GM12864 (cell line): ENCODE data around the gene EDAR.
A peak's percentile ranks its signal among the peaks of the same experiment; 100 is the strongest.

ENCODE experiments used
- DNase-seq: peaks from one replicate; pipeline ENCODE4 v3.0.0-alpha.2; 2011; ENCODE audit warnings: low read depth
- H3K4me3 ChIP-seq: 2 replicates; pipeline ENCODE4 v1.5.1; 2011; ENCODE audit warnings: mild to moderate bottlenecking, low read depth, low read length, control low read depth
- TF ChIP-seq, protein P1 (sequence below): IDR thresholded peaks from 2 replicates; pipeline ENCODE4 v1.5.1; 2011; ENCODE audit warnings: low read depth, mild to moderate bottlenecking, moderate library complexity, low read length, control low read depth, inconsistent platforms; ENCODE audit errors: missing control alignments

EDAR gene

DNA sequence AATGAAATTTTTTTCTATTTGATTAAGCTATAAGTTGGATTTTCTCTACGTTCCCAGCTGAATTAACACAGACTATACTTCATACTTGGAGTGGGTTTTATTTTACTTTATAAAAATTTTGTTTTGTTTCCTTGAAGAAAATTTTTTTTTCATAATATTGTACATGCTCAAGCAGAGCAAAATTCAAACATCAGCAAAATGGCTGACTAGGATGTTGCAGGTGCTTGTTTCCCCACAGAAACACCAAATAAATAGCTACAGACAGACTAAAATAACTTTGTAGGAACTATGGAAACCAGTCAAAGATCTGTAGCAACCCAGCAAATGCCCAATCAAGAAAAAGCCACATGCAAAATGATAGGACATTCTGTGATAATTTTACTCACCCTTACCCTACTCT, 120.1 kb downstream of the EDAR start:
- no peak overlapping the region for H3K4me3 ChIP-seq
- TF ChIP-seq, protein P1, sequence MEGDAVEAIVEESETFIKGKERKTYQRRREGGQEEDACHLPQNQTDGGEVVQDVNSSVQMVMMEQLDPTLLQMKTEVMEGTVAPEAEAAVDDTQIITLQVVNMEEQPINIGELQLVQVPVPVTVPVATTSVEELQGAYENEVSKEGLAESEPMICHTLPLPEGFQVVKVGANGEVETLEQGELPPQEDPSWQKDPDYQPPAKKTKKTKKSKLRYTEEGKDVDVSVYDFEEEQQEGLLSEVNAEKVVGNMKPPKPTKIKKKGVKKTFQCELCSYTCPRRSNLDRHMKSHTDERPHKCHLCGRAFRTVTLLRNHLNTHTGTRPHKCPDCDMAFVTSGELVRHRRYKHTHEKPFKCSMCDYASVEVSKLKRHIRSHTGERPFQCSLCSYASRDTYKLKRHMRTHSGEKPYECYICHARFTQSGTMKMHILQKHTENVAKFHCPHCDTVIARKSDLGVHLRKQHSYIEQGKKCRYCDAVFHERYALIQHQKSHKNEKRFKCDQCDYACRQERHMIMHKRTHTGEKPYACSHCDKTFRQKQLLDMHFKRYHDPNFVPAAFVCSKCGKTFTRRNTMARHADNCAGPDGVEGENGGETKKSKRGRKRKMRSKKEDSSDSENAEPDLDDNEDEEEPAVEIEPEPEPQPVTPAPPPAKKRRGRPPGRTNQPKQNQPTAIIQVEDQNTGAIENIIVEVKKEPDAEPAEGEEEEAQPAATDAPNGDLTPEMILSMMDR = no peak
- DNase-seq = no peak

DNA sequence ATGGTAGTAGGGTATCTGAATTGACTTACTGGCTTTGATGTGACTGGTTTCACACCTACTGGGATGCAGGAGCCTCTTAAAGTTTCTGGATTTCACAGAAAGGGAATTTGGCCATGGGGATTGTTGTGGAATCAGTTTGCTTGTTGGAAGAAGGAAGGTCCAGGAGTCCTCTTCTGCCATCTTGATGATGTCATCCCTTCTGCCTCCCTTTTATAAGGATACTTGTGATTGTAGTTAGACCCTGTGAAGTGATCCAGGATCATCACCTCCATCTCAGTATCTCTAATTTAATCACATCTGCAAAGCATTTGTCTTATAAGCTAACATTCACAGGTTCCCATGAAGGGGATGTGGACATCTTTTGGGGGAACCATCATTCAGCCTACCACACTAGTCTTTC, 123.0 kb downstream of the EDAR start:
- TF ChIP-seq, protein P1 = no peak
- H3K4me3 ChIP-seq = no peak overlapping the region
- no peak for DNase-seq

DNA sequence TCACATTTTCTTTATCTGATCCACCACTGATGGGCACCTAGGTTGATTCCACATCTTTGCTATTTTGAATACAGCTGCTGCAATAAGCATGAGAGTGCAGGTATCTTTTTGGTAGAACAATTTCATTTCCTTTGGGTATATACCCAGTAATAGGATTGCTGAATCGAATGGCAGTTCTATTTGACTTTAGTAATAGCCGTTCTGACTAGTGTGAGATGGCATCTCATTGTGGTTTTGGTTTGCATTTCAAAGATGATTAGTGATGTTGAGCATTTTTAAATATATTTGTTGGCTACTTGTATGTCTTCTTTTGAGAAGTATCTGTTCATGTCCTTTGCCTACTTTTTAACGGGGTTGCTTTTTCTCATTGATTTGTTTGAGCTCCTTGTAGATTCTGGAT, 130.1 kb downstream of the EDAR start:
- DNase-seq = no peak
- TF ChIP-seq, protein P1 = no peak
- H3K4me3 ChIP-seq = no peak overlapping the region

DNA sequence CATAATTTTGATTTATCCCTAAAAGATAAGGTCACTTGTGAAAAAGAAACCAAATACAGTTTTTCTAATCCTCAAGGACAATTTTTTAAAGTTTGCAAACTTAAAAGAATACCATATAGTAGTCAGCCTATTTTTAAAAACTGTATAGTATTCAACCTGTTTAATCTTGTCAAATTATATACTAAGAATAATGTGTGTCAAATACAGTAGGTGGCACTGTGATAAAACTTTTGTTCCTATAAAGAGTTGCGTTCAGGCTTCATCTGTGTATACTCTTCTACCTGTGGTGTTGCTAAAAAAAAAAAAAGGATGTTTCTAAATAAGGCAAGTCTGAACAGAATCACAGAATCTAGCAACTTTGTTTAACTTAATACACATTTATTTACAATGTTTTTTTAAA, 133.8 kb downstream of the EDAR start:
- DNase-seq = no peak
- TF ChIP-seq, protein P1 = peak; percentile 10
- no peak overlapping the region for H3K4me3 ChIP-seq

DNA sequence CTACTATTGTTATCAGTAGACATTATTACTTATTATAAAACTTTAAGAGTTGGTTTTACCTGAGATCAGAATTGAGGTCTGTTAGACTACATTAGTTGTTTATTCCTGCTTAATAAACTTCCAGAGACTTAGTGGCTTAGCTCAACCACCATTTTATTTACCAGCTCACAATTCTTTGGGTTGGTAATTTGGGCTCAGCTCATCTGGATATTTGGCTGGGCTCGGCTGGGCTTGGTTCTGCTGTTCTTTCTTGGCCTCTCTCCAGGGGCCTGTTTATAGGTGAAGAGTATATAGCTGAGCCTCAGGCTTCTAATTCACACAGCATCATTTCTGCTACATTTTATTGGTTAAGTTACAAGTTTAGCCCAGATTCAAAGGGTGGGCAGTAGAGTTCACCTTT, 134.5 kb downstream of the EDAR start:
- DNase-seq = no peak
- no peak overlapping the region for H3K4me3 ChIP-seq
- TF ChIP-seq, protein P1 = no peak

DNA sequence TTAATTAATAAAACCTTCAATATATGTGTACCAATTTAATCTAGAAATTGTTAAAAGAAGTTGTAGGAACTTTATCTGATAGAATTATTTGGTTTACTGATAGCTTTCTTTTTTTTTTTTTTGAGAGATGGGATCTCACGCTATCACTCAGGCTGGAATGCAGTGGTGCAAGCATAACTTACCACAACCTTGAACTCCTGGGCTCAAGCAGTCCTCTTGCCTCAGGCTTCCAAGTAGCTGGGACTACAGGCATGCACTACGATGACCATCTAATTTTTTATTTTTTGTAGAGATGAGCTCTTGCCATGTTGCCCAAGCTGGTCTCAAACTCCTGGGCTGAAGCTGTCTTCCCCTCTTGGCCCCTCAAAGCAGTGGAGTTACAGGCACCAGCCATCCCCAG, 135.6 kb downstream of the EDAR start:
- TF ChIP-seq, protein P1 = no peak
- no peak for DNase-seq
- no peak overlapping the region for H3K4me3 ChIP-seq

DNA sequence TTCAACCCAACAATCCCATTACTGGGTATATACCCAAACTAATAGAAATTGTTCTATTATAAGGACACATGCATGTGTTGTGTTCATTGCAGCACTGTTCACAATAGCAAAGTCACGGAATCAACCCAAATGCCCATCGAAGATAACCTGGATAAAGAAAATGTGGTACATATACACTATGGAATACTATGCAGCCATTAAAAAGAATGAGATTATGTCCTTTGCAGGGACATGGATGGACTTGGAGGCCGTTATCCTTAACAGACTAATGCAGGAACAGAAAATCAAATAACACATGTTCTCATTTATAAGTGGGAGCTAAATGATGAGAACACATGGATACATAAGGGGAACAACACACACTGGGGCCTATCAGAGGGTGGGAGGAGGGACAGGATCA, 136.6 kb downstream of the EDAR start:
- DNase-seq = no peak
- H3K4me3 ChIP-seq = no peak overlapping the region
- TF ChIP-seq, protein P1 = no peak
